IMR-90 (cell line): ENCODE results near the gene KCNQ1. TPM values are rescaled to one million over a fixed set of nuclear protein-coding genes. Genes with fewer than 3 reads are reported as not detected.

Source experiments
- BHLHE40 ChIP-seq: fragments of 150-350 bp; IDR thresholded peaks from 2 replicates; pipeline ENCODE4 v1.6.1; 2016; ENCODE audit warnings: mild to moderate bottlenecking, low read depth, low read length
- CEBPB ChIP-seq: IDR thresholded peaks from 2 replicates; pipeline ENCODE4 v1.6.1; 2012; ENCODE audit warnings: low read depth, low read length, improper control_type of control experiment
- NFE2L2 ChIP-seq: fragments of 150-350 bp; IDR thresholded peaks from 2 replicates; pipeline ENCODE4 v1.6.1; 2016; ENCODE audit warnings: low read depth, mild to moderate bottlenecking, low read length
- RAD21 ChIP-seq: IDR thresholded peaks from 2 replicates; pipeline ENCODE4 v1.6.1; 2012; ENCODE audit warnings: low read length, improper control_type of control experiment
- polyA plus RNA-seq, 3 experiments: library from polyadenylated mRNA; depleted of rRNA; stranded (reverse); fragments of >200 nt; gene quantifications; 2 replicates each; pipeline ENCODE4 v1.2.3, GENCODE V29; 2012; ENCODE audit warnings: low replicate concordance in 1 of 3
- total RNA-seq: library from RNA; depleted of rRNA; stranded (reverse); fragments of >200 nt; gene quantifications from 2 replicates; pipeline ENCODE4 v1.2.3, GENCODE V29; 2012
- TF ChIP-seq, protein P1 (sequence below): fragments of 150-350 bp; IDR thresholded peaks from 2 replicates; pipeline ENCODE4 v1.6.1; 2016; ENCODE audit warnings: low read depth, mild to moderate bottlenecking, low read length, moderate library complexity, borderline replicate concordance

The KCNQ1 gene
- total and polyA plus RNA-seq, 2 of the 4 experiments (the other 2 are of a cell fraction): 0.07 TPM; not detected in 1

DNA sequence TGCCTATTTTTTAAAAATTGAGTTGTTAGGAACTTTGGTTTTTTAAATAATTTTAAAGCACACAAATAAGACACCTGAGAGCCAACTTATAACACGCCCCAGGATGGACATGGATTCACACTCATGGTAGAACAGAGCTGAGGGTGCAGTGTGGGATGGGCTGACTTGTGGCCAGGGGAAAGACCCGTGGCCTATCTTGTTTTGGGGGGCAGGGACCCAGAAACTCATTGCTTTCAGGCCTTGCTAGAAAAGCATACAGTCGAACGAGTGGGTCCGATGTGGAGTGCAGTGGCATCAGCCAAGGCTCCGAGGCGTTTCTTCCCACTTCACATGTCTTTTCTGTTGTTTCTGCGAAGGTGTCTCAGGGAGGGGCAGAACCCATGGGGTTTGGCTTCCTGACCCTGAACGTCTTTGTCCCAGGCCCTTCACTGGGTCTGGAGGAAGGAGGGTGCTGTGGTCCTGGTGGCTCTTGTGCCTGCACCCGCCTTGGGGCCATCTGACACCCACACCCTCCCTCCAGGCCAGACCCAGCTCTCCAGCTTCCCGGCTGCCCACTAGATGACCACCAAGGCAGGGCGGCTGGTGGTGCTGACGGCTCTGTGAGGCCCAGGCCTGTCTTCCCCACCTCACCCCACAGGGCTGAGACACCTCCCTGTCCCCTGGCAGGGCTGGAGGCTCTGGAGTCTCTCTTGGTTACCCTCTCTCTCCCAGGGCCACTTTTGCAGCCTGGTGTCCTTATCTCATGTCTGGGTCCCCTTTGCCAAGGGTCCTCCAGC is 120.8 kb downstream of the KCNQ1 start (continued):
- TF ChIP-seq BHLHE40 (no peak), CEBPB (no peak), RAD21 (no peak), NFE2L2 (no peak)
- TF ChIP-seq, protein P1, sequence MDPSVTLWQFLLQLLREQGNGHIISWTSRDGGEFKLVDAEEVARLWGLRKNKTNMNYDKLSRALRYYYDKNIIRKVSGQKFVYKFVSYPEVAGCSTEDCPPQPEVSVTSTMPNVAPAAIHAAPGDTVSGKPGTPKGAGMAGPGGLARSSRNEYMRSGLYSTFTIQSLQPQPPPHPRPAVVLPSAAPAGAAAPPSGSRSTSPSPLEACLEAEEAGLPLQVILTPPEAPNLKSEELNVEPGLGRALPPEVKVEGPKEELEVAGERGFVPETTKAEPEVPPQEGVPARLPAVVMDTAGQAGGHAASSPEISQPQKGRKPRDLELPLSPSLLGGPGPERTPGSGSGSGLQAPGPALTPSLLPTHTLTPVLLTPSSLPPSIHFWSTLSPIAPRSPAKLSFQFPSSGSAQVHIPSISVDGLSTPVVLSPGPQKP: no peak
